HG03159 (cell line): Measurements from ENCODE around the gene DCP1B.

Source experiments
- ATAC-seq: cut with Tn5 transposase; IDR thresholded peaks from one replicate; pipeline ENCODE4 v1.9.1; 2021; ENCODE audit warnings: mild to moderate bottlenecking, moderate library complexity; ENCODE audit not compliant: unreplicated experiment

DCP1B gene

GRCh38 chr12:1922985-1923384 lies 81.3 kb downstream of the DCP1B start:
- ATAC-seq: no peak

GRCh38 chr12:1922075-1922709 lies 82.1 kb downstream of the DCP1B start:
- no peak for ATAC-seq

- ATAC-seq: no peak
These were observed 83.3 kb downstream of the DCP1B start for GRCh38 chr12:1920971-1921370.

GRCh38 chr12:1920436-1920835 lies 83.8 kb downstream of the DCP1B start:
- no peak for ATAC-seq

GRCh38 chr12:1919763-1920162 lies 84.5 kb downstream of the DCP1B start:
- ATAC-seq: no peak

- no peak for ATAC-seq
These were observed 85.0 kb downstream of the DCP1B start for GRCh38 chr12:1919284-1919683.

GRCh38 chr12:1918884-1919236 lies 85.4 kb downstream of the DCP1B start:
- no peak for ATAC-seq

GRCh38 chr12:1918081-1918883 lies 86.0 kb downstream of the DCP1B start, which contains the start of gene CACNA2D4:
CACNA2D4 (minus strand) TSS chr12:1918652; CDS start chr12:1918473, 179 bp downstream.
- ATAC-seq: no peak

- no peak for ATAC-seq
These were observed 86.8 kb downstream of the DCP1B start for GRCh38 chr12:1917172-1918070.

GRCh38 chr12:1916371-1917171 lies 87.7 kb downstream of the DCP1B start:
- ATAC-seq: no peak

- ATAC-seq: no peak
These were observed 88.9 kb downstream of the DCP1B start for GRCh38 chr12:1915082-1915968.

GRCh38 chr12:1914114-1914911 lies 89.9 kb downstream of the DCP1B start:
- ATAC-seq: no peak

- no peak for ATAC-seq
These were observed 90.7 kb downstream of the DCP1B start for GRCh38 chr12:1913377-1914113.

GRCh38 chr12:1912580-1913376 lies 91.5 kb downstream of the DCP1B start:
- ATAC-seq: no peak

GRCh38 chr12:1911598-1912575 lies 92.4 kb downstream of the DCP1B start:
- no peak for ATAC-seq

- ATAC-seq: no peak
These were observed 93.8 kb downstream of the DCP1B start for GRCh38 chr12:1910468-1910867.
